ENCODE results near the gene PDIA4.
A peak's percentile ranks its signal among the peaks of the same experiment; 100 is the strongest.
"Not testable (repeated sequence)": the region's sequence is repeated elsewhere in the genome, so short reads cannot be mapped to it uniquely, and the experiment has no call there.

Gene PDIA4

DNA sequence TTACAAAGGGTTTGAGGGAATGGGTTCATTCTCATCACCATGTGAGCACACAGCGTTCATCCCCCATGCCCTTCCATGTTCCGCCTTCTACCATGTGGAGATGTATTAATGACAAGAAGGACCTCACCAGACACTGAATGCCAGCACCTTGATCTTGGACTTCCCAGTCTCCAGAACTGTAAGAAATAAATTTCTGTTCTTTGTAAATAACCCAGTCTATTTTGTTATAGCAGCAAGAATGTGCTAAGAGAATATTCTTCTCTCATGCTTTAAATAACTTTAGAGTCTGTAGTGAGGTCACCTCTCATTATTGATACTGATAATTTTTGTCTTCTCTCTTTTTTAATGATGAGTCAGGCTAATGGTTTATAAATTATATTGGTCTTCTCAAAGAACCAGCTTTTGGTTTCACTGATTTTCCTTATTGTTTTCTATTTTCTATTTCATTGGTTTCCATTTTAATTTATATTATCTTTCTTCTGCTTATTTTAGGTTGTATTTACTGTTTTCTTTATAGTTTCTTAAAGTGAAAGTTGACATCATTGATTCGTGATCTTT, 3.1 kb upstream of the PDIA4 start:
- DNase-seq (ENCODE audit: low read depth in 2 of 2): no peak

GRCh38 chr7:149030439-149030838, 2.1 kb upstream of the PDIA4 start:
- DNase-seq (ENCODE audit: low read depth in 2 of 2): not testable (repeated sequence)

DNA sequence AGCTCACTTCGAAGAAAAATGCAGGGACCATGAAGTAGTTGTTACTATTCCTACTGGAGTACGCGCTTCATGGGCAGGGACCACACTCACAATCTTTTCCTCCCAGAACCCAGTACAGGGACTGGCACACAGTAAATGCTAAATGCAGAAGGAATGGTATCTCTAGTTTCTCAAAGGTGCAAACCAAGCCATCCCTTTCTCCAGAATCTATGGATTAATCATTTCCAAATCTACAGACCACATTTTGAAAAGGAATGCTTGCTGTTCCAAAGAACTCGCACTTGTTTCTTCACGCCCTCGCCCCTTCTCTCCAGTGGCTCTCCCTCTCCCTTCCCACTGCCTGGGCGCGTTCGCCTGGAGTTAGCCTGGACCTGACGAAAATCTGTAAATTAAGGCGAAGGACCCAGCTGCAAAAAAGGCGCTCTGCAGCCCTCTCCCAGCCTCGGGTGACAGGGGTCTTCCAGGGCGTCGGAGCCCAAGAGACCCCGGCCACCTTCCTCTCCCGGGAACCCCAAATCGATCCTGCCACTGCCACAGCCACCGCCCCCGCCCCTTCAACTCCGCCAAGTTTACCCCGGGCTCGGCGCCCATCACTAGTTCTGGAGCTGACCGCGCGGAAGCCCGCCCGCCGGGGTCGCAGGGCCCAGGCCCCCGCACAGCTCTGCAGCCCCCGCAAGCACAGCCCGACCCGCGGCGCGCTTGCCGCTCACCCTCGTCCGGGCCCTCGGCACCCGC, 527 bp downstream of the PDIA4 start:
- no peak for DNase-seq (ENCODE audit: low read depth in 2 of 2)

DNA sequence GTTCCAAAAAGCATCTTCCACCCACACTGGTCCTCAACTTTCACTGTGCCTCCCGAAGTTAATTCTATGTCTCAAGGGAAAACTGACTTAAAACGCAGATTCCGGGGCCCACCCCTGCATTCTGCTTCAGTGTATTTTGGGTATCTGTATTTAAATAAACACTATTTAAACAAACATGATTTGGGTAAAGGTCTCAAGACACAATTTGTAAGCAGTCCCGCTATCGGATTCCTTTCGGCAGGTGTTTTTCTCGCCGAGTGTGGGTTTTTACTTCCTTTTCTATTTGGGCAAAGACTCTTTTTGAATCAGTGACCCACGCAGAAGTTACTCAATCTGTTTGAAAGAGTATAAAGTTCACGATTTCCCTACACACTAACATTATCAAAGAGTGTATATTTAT, 1.2 kb downstream of the PDIA4 start:
- no peak for DNase-seq (ENCODE audit: low read depth in 2 of 2)

GRCh38 chr7:149023662-149024061, 4.6 kb downstream of the PDIA4 start:
- no peak for DNase-seq (ENCODE audit: low read depth in 2 of 2)

- DNase-seq (ENCODE audit: low read depth in 2 of 2): no peak
Observed at GRCh38 chr7:149022756-149023360, 5.4 kb downstream of the PDIA4 start.

GRCh38 chr7:149021725-149022062, 6.6 kb downstream of the PDIA4 start:
- no peak for DNase-seq (ENCODE audit: low read depth in 2 of 2)

DNA sequence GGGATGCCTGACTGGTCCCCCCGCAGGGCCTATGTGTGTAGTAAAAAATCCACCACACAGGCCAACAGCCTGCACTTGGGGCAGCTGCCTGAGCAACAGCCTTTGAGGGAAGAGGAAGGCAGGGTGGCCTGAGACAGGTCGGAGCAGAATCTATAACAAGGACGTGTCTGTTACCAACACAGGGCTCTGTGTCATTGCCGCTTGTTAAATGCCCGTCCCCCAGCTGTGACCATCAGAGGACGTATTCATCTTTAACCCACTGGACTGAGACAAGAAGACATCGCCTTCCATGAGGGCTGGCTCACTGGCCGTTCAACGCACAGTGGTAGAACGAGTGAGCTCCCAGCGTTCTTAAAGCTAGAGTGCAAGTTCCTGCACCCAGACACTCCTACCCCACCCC, 7.8 kb downstream of the PDIA4 start:
- DNase-seq (ENCODE audit: low read depth in 2 of 2): no peak

DNA sequence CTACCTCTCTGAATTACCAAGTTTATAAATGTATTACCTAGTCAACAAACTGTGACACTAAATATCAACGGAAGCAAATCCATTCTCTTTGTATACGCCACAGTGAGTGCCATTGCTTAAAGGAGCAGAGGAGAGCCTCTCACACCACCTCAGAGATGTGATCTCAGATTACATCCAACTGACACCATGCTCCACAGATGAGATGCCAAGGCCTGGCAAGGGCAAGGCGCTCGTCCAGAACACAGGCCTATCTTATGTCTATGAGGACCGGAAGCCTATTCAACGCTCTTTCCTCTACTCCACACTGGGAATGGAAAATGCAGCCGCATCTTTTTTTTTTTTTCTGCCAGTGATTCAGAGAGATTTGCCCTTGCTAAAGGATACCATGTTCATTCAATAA, 11.4 kb downstream of the PDIA4 start:
- no peak for DNase-seq (ENCODE audit: low read depth in 2 of 2)

DNA sequence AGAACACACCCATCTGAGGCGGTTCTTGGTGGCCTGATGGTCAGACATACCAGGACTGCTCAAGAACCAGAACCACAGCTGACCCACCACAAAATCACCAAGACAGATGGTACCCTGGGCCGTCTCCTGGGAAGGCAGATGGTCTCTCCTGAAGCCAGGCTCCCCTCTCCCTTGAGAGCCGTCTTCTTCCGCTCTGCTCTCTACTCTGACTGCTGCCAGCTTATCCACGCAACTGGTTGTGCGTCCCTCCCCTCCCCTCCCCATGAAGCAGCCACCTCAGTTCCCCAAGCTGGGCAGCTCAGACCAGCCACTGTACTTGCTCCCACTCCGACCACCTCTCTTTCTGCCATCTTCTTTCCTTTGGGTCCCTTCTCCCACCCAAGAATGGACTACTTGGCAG, 14.0 kb downstream of the PDIA4 start:
- DNase-seq (ENCODE audit: low read depth in 2 of 2): no peak

DNA sequence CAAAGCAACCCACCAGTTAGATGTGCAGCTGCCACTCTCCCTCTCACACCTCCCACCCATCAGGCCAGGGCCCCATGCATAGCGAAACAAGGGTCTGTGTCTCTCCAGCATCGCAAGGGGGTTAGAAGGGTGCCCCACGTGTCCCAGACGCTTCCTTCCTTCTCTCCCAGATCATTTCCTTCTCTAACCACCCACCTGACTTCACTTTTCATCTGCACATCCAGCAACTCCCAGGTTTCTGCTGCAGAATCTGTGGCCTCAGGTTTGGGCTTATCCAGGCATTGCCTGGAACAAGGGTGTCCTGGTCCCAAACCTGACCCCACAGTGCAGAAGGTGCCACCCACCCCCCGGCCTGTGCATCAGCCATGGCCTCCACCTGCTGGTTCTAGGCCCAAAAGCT, 14.4 kb downstream of the PDIA4 start:
- DNase-seq (ENCODE audit: low read depth in 2 of 2): no peak

GRCh38 chr7:149012730-149013129, 15.6 kb downstream of the PDIA4 start:
- DNase-seq (ENCODE audit: low read depth in 2 of 2): not testable (repeated sequence)

- DNase-seq (ENCODE audit: low read depth in 2 of 2): no peak
Observed at GRCh38 chr7:149011491-149011890, 16.8 kb downstream of the PDIA4 start.

DNA sequence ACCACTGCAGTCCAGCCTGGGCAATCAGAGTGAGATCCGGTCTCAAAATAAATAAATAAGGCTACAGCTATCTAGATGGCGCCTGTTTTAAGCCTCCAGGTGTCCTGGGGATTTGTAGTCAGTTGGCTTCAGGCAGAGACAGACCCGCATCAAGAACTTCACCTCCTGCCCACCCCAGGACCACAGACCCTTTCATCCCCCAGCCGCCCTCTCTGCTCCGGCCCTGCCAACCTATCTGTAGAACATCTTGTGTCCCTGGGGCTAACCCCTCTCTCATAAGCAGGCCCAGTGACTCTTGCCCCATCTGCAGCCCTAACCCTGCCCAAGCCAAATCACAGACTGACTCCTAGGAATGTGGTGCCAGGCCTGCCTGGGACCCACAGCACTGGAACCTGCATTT, 17.9 kb downstream of the PDIA4 start:
- DNase-seq (ENCODE audit: low read depth in 2 of 2): no peak

GRCh38 chr7:149009527-149009926, 18.8 kb downstream of the PDIA4 start:
- no peak for DNase-seq (ENCODE audit: low read depth in 2 of 2)

DNA sequence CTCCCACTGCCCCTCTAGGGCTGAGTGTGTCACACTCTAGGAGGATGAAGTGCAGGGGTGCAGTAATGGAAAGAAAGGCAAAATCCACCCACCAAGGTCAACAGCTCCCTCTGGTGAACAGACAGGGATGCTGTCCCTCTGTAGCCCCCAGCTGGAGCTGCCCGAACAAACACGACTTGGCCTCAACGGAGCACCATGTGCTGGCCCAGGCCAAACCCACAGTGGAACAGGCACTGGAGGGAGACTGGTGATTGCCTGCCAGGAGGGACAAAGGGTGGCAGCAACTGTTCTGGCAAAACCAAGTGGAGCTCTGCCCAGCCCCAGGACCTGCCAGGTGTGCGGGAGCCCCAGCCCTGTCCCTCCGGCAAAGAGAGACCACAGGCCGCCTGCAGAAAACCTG, 20.7 kb downstream of the PDIA4 start:
- DNase-seq (ENCODE audit: low read depth in 2 of 2): no peak

DNA sequence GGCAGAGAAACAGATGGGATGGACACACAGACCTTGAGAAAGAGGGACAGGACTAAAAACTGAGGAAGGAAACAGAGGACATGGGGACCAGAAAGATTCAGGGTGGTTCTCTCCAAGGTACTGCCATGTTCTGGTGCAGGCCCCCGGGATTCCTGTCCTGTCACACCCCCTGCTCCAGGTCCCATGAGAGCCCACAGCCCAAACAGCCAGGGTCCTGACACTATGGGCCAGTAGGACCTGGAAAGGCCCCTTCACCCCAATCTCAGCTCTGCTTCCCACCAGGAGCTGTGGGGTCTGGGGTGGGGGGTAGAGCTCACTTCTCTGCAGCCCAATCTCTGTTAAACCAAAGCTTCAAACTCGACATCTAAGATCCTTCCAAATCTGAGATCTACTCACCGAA, 21.2 kb downstream of the PDIA4 start:
- no peak for DNase-seq (ENCODE audit: low read depth in 2 of 2)

GRCh38 chr7:149006345-149006725, 22.0 kb downstream of the PDIA4 start:
- DNase-seq (ENCODE audit: low read depth in 2 of 2): no peak

DNA sequence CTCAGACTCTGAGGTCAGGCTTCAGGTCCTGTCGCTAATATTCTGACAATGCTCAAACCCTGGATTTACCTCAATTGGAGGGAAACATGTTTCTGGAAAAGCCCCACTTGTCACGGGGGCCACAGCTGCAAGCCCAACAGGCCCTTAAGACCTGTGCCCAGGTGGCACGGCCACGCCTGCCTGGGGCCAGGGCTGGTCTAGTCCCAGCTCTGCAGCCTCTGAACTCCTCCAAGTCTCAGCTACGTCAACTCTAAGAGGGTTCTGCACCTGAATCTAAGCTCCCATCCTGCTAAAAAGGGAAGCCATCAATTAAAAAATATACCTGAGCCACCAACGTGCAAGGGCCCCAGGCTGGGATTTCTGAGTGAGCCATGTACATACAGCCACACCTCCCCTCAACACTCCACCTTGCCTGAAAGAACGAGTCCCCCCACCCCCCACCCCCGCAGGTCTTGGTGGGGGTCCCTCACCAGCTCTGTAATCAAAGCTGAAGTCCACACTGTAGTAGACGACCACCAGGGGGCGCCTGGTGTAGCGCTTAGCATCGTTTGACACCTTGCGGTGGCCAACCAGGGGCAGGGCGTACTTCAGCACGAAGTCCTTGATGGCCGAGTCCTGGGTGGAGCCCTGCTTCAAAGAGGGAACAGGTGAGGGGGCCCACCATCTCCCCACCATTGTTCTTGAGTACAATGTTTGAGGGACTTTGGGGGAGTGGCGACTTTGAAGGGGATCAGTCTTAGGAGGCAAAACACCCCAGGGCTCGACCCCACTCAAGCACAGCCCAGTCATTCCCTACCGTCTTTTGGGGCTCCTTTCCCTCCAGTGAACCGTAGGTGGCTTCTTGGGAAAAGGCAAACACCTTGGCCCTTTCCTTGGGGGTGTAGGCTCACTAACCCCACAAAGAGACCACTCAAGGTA, 22.6 kb downstream of the PDIA4 start:
- DNase-seq (ENCODE audit: low read depth in 2 of 2): peak; percentile 50 to 57

DNA sequence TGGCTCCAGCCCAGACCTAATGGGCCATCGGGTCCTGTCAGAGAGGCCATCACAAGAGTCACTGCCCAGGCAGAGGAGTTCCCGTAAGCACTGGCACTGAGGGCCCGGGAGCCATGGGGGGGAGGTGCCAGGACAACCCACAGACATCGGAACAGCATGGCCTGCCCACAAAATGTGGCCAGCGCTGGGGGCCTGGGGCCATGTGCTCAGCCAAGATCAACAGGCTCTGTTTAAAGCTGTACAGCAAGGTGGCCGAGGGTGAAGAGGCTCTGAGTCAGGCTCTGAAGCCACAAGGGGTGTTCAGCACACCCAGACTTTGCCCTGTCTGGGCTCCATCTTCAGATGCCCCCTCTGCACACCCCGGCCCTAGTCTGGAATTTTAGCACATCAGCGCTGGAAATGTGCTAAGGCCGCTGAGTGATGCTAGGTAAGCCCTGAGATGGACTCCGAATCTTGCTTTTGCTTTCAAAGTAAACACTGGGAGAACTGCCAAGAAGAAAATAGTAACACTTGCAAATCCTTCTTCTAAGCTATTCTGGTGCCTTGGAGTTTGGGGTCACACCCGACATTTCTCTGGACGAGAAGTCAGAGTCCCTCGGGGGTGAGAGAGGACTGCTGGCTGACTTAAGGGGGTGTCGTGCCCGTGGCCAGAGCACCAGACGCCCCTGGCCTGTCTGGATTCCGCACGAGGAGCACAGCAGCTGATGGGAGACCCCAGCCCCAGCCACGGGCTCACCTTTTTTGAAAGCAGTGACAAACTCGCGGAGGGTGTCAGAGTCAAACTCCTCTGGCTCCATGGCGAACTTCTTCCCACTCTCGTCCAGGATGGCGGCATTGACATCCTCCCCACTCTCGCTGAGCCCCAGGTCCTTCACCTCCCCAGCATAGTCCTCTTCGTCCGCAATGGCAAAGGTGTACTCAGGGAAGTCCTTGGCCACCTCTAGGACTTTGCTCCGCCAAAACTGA, 23.6 kb downstream of the PDIA4 start:
- DNase-seq (ENCODE audit: low read depth in 2 of 2): no peak

GRCh38 chr7:149003560-149004305, 24.6 kb downstream of the PDIA4 start:
- DNase-seq (ENCODE audit: low read depth in 2 of 2): no peak

All from stimulated activated CD8-positive, alpha-beta memory T cell treated with anti-CD3 and anti-CD28 coated beads, Interleukin-15, amount 100 ng/mL, for 4 hours (primary cell).